GM23338 (cell line): ENCODE data around the gene MYO1A. TPM values are rescaled to one million over a fixed set of nuclear protein-coding genes. Genes with fewer than 3 reads are reported as not detected.

Experiments used
- ATAC-seq: fragments of 200-7000 bp; cut with Tn5 transposase; 3 replicates; pipeline ENCODE4 v1.9.1; 2020
- DNase-seq: peaks from one replicate; pipeline ENCODE4 v3.0.0-alpha.2; 2015; ENCODE audit warnings: low spot score
- H2AFZ ChIP-seq: fragments of 200-600 bp; sonication (generic); 2 replicates; pipeline ENCODE4 v1.8.0; 2016; ENCODE audit warnings: antibody characterized with exemption, mild to moderate bottlenecking, moderate library complexity
- H3F3A ChIP-seq: fragments of 200-600 bp; sonication (generic); replicated peaks from 2 replicates; pipeline ENCODE4 v1.8.0; 2017; ENCODE audit warnings: antibody characterized with exemption, mixed run types, low read depth
- H3K27ac ChIP-seq: fragments of 200-600 bp; sonication (generic); 2 replicates; pipeline ENCODE4 v1.6.1; 2016; ENCODE audit warnings: low read depth
- H3K27me3 ChIP-seq: fragments of 200-600 bp; sonication (generic); 2 replicates; pipeline ENCODE4 v1.8.0; 2016; ENCODE audit warnings: mild to moderate bottlenecking, mixed run types, moderate library complexity; ENCODE audit not compliant: insufficient read depth
- H3K36me3 ChIP-seq: fragments of 200-600 bp; sonication (generic); 2 replicates; pipeline ENCODE4 v1.8.0; 2016; ENCODE audit warnings: mild to moderate bottlenecking; ENCODE audit not compliant: insufficient read depth
- H3K4me1 ChIP-seq: fragments of 200-600 bp; sonication (generic); 2 replicates; pipeline ENCODE4 v1.8.0; 2016; ENCODE audit warnings: mild to moderate bottlenecking, moderate library complexity; ENCODE audit not compliant: insufficient read depth
- H3K4me2 ChIP-seq: fragments of 200-600 bp; sonication (generic); 2 replicates; pipeline ENCODE4 v1.7.1; 2017; ENCODE audit warnings: mixed run types
- H3K4me3 ChIP-seq: fragments of 200-600 bp; sonication (generic); 2 replicates; pipeline ENCODE4 v1.6.1; 2016; ENCODE audit warnings: mixed run types
- H3K79me2 ChIP-seq: fragments of 200-600 bp; sonication (generic); replicated peaks from 2 replicates; pipeline ENCODE4 v1.8.0; 2017; ENCODE audit warnings: mild to moderate bottlenecking; ENCODE audit not compliant: insufficient read depth
- H3K9me2 ChIP-seq: fragments of 200-600 bp; sonication (generic); 2 replicates; pipeline ENCODE4 v1.8.0; 2017; ENCODE audit not compliant: insufficient read depth
- H4K20me1 ChIP-seq: fragments of 200-600 bp; sonication (generic); replicated peaks from 2 replicates; pipeline ENCODE4 v1.8.0; 2017; ENCODE audit warnings: mild to moderate bottlenecking; ENCODE audit not compliant: insufficient read depth
- H3K27ac Mint-ChIP-seq: 2 replicates; pipeline ENCODE4 v1.8.0; 2020; ENCODE audit warnings: inconsistent platforms, mild to moderate bottlenecking, moderate library complexity, mixed read lengths
- H3K27me3 Mint-ChIP-seq: 3 replicates; pipeline ENCODE4 v1.8.0; 2022; ENCODE audit warnings: low read depth, mild to moderate bottlenecking, moderate library complexity, mixed read lengths, inconsistent platforms; ENCODE audit not compliant: insufficient read depth, poor library complexity
- H3K36me3 Mint-ChIP-seq: 3 replicates; pipeline ENCODE4 v1.8.0; 2021; ENCODE audit warnings: low read depth, mild to moderate bottlenecking, inconsistent platforms, moderate library complexity, mixed read lengths
- H3K4me1 Mint-ChIP-seq: 3 replicates; pipeline ENCODE4 v1.8.0; 2020; ENCODE audit warnings: mild to moderate bottlenecking, inconsistent platforms, mixed read lengths
- H3K4me3 Mint-ChIP-seq: 3 replicates; pipeline ENCODE4 v1.8.0; 2021; ENCODE audit warnings: moderate library complexity, mild to moderate bottlenecking, inconsistent platforms, mixed read lengths
- H3K9me3 Mint-ChIP-seq: 3 replicates; pipeline ENCODE4 v1.8.0; 2020; ENCODE audit warnings: moderate library complexity, mild to moderate bottlenecking, inconsistent platforms, mixed read lengths
- CTCF ChIP-seq, 2 experiments: fragments of 200-600 bp in 1 of 2; sonication (generic) in 1 of 2; conservative IDR thresholded peaks; 2 replicates each; pipeline versions ENCODE4 v1.5.1 to v1.6.1; 2016 to 2017; ENCODE audit warnings: antibody characterized with exemption in 2 of 2, low read depth in 2 of 2, mild to moderate bottlenecking in 2 of 2, moderate library complexity in 1 of 2
- ETS1 ChIP-seq: IDR thresholded peaks from 2 replicates; pipeline ENCODE4 v1.6.1; 2016; ENCODE audit warnings: antibody characterized with exemption
- EZH2phosphoT487 ChIP-seq: fragments of 200-600 bp; sonication (generic); IDR thresholded peaks from one replicate; pipeline ENCODE4 v1.8.1; 2018; ENCODE audit warnings: antibody characterized with exemption; ENCODE audit not compliant: unreplicated experiment
- POLR2AphosphoS5 ChIP-seq: IDR thresholded peaks from 2 replicates; pipeline ENCODE4 v1.6.1; 2016; ENCODE audit warnings: antibody characterized with exemption, low read depth
- ZNF331 ChIP-seq: fragments of 250-450 bp; sonication (Bioruptor Pico); IDR thresholded peaks from 2 replicates; pipeline ENCODE4 v1.5.0; 2020; ENCODE audit warnings: low read depth, mild to moderate bottlenecking, moderate library complexity
- polyA plus RNA-seq: library from polyadenylated mRNA; unstranded; fragments of >200 nt; fragmentation: Nextera tagmentation; extraction: Ambion mirVana; gene quantifications from 2 replicates; pipeline ENCODE4 v1.2.1, GENCODE V29; 2016
- total RNA-seq: library from RNA; depleted of rRNA; stranded (reverse); fragments of >200 nt; shearing (Covaris generic); gene quantifications from 2 replicates; pipeline ENCODE4 v1.2.3, GENCODE V29; 2014
- TF ChIP-seq, protein P1 (sequence below): fragments of 250-450 bp; sonication (Bioruptor Pico); IDR thresholded peaks from 2 replicates; pipeline ENCODE4 v1.5.0; 2020; ENCODE audit warnings: mild to moderate bottlenecking, moderate library complexity

Gene MYO1A
- total and polyA plus RNA-seq, 2 experiments from 2014 or later = not detected

DNA sequence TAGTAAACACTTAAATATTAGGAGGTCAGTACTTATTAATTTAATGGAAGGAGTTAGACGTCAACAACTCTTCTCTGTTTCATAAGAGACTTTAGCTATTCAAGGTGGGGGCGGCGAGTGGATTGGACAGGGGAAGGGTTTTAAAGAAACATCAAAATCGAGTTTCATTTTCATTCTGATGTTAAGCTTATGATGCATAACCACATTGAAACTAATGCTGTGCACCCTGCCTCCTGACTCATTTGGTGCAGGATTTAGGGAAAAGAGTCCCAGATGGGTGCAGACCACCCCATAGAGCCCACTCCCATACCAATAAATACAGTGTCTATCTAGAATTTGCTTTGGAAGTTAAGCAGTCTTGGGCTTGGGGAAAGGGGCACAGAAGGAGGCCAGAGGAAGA is 50.9 kb downstream of the MYO1A start (continued):
- TF ChIP-seq ETS1 (no peak), CTCF (conservative IDR thresholded peaks at IDR 0.05; ENCODE audit: low read depth in 2 of 2) (no peak), POLR2AphosphoS5 (no peak), EZH2phosphoT487 (no peak)

GRCh38 chr12:56998316-56998715 is 51.6 kb downstream of the MYO1A start:
- H3K4me1 ChIP-seq = no peaks in the 10 kb centered on the region; the same call in 1 of the 2 replicates
- H3F3A ChIP-seq = no peaks in the 10 kb centered on the region
- peaks cover 8% of the 10 kb centered on the region for H3K27me3 Mint-ChIP-seq
- H3K4me3 ChIP-seq = no peak overlapping the region
- no peaks in the 10 kb centered on the region for H3K27me3 ChIP-seq
- H3K4me1 Mint-ChIP-seq = peaks cover 5% of the 10 kb centered on the region
- no peak overlapping the region for H3K4me2 ChIP-seq
- H2AFZ ChIP-seq = no peak overlapping the region
- no peaks in the 10 kb centered on the region for H3K9me3 Mint-ChIP-seq
- H3K36me3 Mint-ChIP-seq = peaks cover 47% of the 10 kb centered on the region
- no peak overlapping the region for H3K4me3 Mint-ChIP-seq
- H3K27ac ChIP-seq = no peak overlapping the region
- peaks cover 15% of the 10 kb centered on the region for H4K20me1 ChIP-seq
- ATAC-seq = no peak
- H3K27ac Mint-ChIP-seq = no peak overlapping the region
- no peak for DNase-seq
- peaks cover 13% of the 10 kb centered on the region for H3K36me3 ChIP-seq
- H3K9me2 ChIP-seq = no peaks in the 10 kb centered on the region
- H3K79me2 ChIP-seq = peaks cover 33% of the 10 kb centered on the region
- TF ChIP-seq ZNF331 (CRISPR knock-in tag) (no peak), POLR2AphosphoS5 (no peak)
- TF ChIP-seq, protein P1, sequence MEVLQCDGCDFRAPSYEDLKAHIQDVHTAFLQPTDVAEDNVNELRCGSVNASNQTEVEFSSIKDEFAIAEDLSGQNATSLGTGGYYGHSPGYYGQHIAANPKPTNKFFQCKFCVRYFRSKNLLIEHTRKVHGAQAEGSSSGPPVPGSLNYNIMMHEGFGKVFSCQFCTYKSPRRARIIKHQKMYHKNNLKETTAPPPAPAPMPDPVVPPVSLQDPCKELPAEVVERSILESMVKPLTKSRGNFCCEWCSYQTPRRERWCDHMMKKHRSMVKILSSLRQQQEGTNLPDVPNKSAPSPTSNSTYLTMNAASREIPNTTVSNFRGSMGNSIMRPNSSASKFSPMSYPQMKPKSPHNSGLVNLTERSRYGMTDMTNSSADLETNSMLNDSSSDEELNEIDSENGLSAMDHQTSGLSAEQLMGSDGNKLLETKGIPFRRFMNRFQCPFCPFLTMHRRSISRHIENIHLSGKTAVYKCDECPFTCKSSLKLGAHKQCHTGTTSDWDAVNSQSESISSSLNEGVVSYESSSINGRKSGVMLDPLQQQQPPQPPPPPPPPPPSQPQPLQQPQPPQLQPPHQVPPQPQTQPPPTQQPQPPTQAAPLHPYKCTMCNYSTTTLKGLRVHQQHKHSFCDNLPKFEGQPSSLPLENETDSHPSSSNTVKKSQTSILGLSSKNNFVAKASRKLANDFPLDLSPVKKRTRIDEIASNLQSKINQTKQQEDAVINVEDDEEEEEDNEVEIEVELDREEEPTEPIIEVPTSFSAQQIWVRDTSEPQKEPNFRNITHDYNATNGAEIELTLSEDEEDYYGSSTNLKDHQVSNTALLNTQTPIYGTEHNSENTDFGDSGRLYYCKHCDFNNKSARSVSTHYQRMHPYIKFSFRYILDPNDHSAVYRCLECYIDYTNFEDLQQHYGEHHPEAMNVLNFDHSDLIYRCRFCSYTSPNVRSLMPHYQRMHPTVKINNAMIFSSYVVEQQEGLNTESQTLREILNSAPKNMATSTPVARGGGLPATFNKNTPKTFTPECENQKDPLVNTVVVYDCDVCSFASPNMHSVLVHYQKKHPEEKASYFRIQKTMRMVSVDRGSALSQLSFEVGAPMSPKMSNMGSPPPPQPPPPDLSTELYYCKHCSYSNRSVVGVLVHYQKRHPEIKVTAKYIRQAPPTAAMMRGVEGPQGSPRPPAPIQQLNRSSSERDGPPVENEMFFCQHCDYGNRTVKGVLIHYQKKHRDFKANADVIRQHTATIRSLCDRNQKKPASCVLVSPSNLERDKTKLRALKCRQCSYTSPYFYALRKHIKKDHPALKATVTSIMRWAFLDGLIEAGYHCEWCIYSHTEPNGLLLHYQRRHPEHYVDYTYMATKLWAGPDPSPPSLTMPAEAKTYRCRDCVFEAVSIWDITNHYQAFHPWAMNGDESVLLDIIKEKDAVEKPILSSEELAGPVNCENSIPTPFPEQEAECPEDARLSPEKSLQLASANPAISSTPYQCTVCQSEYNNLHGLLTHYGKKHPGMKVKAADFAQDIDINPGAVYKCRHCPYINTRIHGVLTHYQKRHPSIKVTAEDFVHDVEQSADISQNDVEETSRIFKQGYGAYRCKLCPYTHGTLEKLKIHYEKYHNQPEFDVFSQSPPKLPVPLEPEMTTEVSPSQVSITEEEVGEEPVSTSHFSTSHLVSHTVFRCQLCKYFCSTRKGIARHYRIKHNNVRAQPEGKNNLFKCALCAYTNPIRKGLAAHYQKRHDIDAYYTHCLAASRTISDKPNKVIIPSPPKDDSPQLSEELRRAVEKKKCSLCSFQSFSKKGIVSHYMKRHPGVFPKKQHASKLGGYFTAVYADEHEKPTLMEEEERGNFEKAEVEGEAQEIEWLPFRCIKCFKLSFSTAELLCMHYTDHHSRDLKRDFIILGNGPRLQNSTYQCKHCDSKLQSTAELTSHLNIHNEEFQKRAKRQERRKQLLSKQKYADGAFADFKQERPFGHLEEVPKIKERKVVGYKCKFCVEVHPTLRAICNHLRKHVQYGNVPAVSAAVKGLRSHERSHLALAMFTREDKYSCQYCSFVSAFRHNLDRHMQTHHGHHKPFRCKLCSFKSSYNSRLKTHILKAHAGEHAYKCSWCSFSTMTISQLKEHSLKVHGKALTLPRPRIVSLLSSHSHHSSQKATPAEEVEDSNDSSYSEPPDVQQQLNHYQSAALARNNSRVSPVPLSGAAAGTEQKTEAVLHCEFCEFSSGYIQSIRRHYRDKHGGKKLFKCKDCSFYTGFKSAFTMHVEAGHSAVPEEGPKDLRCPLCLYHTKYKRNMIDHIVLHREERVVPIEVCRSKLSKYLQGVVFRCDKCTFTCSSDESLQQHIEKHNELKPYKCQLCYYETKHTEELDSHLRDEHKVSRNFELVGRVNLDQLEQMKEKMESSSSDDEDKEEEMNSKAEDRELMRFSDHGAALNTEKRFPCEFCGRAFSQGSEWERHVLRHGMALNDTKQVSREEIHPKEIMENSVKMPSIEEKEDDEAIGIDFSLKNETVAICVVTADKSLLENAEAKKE (CRISPR knock-in tag) = no peak
